ENCODE results near the gene CALR.
A peak's percentile ranks its signal among the peaks of the same experiment; 100 is the strongest.
"Not testable (repeated sequence)": the region's sequence is repeated elsewhere in the genome, so short reads cannot be mapped to it uniquely, and the experiment has no call there.

Gene CALR

GRCh38 chr19:12953138-12953798, 14.9 kb downstream of the CALR start:
- TF ChIP-seq CTCF (conservative IDR thresholded peaks at IDR 0.05; ENCODE audit: low read depth): no peak
- no peak for DNase-seq (ENCODE audit: low spot score)
- CTCF ChIA-PET: interaction anchor here (0.6 to 1.7 kb wide), 3 partner anchors 11 to 12 kb away, joined by 5 to 16 read pairs (median 6); no protein-coding TSS in a partner anchor
- peak overlapping the region; percentile 80 for H3K27ac ChIP-seq
- POLR2A ChIA-PET (ENCODE audit: low non-redundant PET): interaction anchor here (0.9 kb wide), 1 partner anchor 15 kb away, joined by 3 read pairs; no protein-coding TSS in a partner anchor

- peak overlapping the region; percentile 80 for H3K27ac ChIP-seq
- no peak for DNase-seq (ENCODE audit: low spot score)
- TF ChIP-seq CTCF (conservative IDR thresholded peaks at IDR 0.05; ENCODE audit: low read depth): no peak
- POLR2A ChIA-PET (ENCODE audit: low non-redundant PET): no interaction called here
- CTCF ChIA-PET: interaction anchor here (1.7 kb wide), 1 partner anchor 11 kb away, joined by 16 read pairs; no protein-coding TSS in a partner anchor
Observed at GRCh38 chr19:12953799-12954611, 15.6 kb downstream of the CALR start.

GRCh38 chr19:12954612-12954962, 16.2 kb downstream of the CALR start:
- DNase-seq (ENCODE audit: low spot score): no peak
- H3K27ac ChIP-seq: peak overlapping the region; percentile 80
- CTCF ChIA-PET: interaction anchor here (1.7 kb wide), 1 partner anchor 11 kb away, joined by 16 read pairs; no protein-coding TSS in a partner anchor
- POLR2A ChIA-PET (ENCODE audit: low non-redundant PET): no interaction called here
- no peak for TF ChIP-seq CTCF (conservative IDR thresholded peaks at IDR 0.05; ENCODE audit: low read depth)

GRCh38 chr19:12955575-12955974, 17.2 kb downstream of the CALR start:
- POLR2A ChIA-PET (ENCODE audit: low non-redundant PET); DNase-seq (ENCODE audit: low spot score): not testable (repeated sequence)
- CTCF ChIA-PET: interaction anchor here (0.5 to 1.9 kb wide), 5 partner anchors 10 to 161 kb away, joined by 3 to 14 read pairs (median 5); no protein-coding TSS in a partner anchor
- peak overlapping the region; percentile 95 for H3K27ac ChIP-seq

GRCh38 chr19:12955996-12956395, 17.6 kb downstream of the CALR start:
- TF ChIP-seq CTCF (conservative IDR thresholded peaks at IDR 0.05; ENCODE audit: low read depth): no peak
- peak overlapping the region; percentile 95 for H3K27ac ChIP-seq
- ChIA-PET POLR2A (ENCODE audit: low non-redundant PET) (no interaction called here), CTCF (interaction anchor here (0.5 to 1.9 kb wide), 5 partner anchors 9 to 162 kb away, joined by 3 to 14 read pairs (median 5); no protein-coding TSS in a partner anchor)
- no peak for DNase-seq (ENCODE audit: low spot score)

GRCh38 chr19:12956446-12957388, 18.3 kb downstream of the CALR start, which contains the start of gene GADD45GIP1:
Gene GADD45GIP1, minus strand, starts transcription at chr19:12957223. Its CDS starts 11 bp downstream, at chr19:12957212.
- CTCF ChIA-PET: interaction anchor here (1.3 to 1.9 kb wide), 2 partner anchors 9 to 21 kb away, joined by 5 to 14 read pairs; no protein-coding TSS in a partner anchor
- peak; percentile 86 for DNase-seq (ENCODE audit: low spot score)
- no peak for TF ChIP-seq CTCF (conservative IDR thresholded peaks at IDR 0.05; ENCODE audit: low read depth)
- H3K27ac ChIP-seq: peak within 1 kb of the TSS; percentile 95
- POLR2A ChIA-PET (ENCODE audit: low non-redundant PET): no interaction called here

GRCh38 chr19:12957389-12957952, 19.1 kb downstream of the CALR start:
- POLR2A ChIA-PET (ENCODE audit: low non-redundant PET); DNase-seq (ENCODE audit: low spot score): not testable (repeated sequence)
- CTCF ChIA-PET: interaction anchor here (1.9 kb wide), 1 partner anchor 8 kb away, joined by 14 read pairs; no protein-coding TSS in a partner anchor
- H3K27ac ChIP-seq: peak overlapping the region; percentile 95
